Skin epidermis (tissue), 12 donors: ENCODE results near the gene LRRC3.

Experiments used
- H3K27ac ChIP-seq, 21 experiments: fragments of 200-600 bp; sonication (generic) in 11 of 21; one replicate each; pipeline ENCODE4 v1.5.0; 2020; ENCODE audit warnings: mild to moderate bottlenecking in 3 of 21, inconsistent platforms in 2 of 21, moderate library complexity in 2 of 21
- H3K4me3 ChIP-seq, 7 experiments: fragments of 200-600 bp; sonication (generic) in 2 of 7; one replicate each; pipeline ENCODE4 v1.5.0; 2020; ENCODE audit warnings: inconsistent platforms in 2 of 7, mild to moderate bottlenecking in 2 of 7, moderate library complexity in 1 of 7

LRRC3 gene

GRCh38 chr21:44506279-44507255, 51.3 kb downstream of the LRRC3 start:
- Histone ChIP-seq H3K4me3 (no peak overlapping the region), H3K27ac (no peak overlapping the region)

- H3K4me3 ChIP-seq: no peak overlapping the region
Observed at GRCh38 chr21:44507673-44508425, 52.5 kb downstream of the LRRC3 start.

GRCh38 chr21:44508426-44508710, 53.1 kb downstream of the LRRC3 start:
- Histone ChIP-seq H3K4me3 (no peak overlapping the region), H3K27ac (no peak overlapping the region)

More at GRCh38 chr21:44507673-44508425, 52.5 kb downstream of the LRRC3 start:
- H3K27ac ChIP-seq: no peak overlapping the region

DNA sequence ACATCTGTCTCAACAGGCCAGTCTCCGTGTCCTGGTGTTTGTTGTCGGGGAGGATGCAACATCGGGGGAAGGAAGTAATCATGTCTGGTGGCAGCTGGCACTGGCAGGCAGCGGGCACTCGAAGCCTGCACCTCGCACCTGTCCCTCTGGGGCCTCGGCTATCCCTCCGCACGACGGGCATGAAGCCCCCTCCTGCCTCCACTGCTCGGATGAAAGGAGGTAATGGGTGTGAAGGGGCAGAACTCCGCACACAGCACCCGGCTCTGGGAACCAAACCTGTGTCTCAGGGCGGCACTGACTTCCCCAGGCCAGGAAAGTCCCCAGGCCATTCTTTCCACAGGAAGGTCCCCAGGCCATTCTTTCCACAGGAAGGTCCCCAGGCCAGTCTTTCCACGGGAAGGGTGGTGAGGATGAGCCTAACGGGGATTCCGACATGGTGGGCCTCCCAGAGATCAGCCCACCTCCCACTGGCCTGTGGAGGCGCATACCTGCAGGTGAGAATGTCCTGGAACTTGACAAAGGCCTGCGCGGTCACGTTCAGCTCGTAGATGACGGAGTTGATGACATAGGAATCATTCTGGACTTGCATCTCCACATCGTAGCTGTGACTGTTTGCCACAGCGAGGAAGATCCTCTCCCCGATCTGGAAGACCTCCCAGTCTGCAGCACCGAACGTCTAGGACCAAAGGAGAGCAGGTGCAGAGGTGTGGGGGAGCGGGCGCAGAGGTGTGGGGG, 53.6 kb downstream of the LRRC3 start:
- Histone ChIP-seq H3K27ac (no peak overlapping the region), H3K4me3 (no peak overlapping the region)

GRCh38 chr21:44509539-44509938, 54.2 kb downstream of the LRRC3 start:
- Histone ChIP-seq H3K27ac (no peak overlapping the region), H3K4me3 (no peak overlapping the region)

- no peak overlapping the region for H3K27ac ChIP-seq
- no peak overlapping the region for H3K4me3 ChIP-seq
Observed at GRCh38 chr21:44510109-44510507, 54.8 kb downstream of the LRRC3 start.

- no peak overlapping the region for H3K27ac ChIP-seq
- peak overlapping the region in 3 of 7 experiments; percentile 11 to 29 (median 26) for H3K4me3 ChIP-seq
Observed at GRCh38 chr21:44510508-44511218, 55.4 kb downstream of the LRRC3 start.

- H3K4me3 ChIP-seq: no peak overlapping the region
- no peak overlapping the region for H3K27ac ChIP-seq
Observed at GRCh38 chr21:44511219-44511937, 56.1 kb downstream of the LRRC3 start.
